Measurements from ENCODE around the gene HES3. TPM values are rescaled to one million over a fixed set of nuclear protein-coding genes. Genes with fewer than 3 reads are reported as not detected.

The HES3 gene
- total and polyA plus RNA-seq, 2 donors = not detected

- Histone ChIP-seq H3K4me1 (ENCODE audit: insufficient read depth) (no peaks in the 10 kb centered on the region), H3K36me3 (ENCODE audit: insufficient read depth) (no peaks in the 10 kb centered on the region), H3K4me3 (ENCODE audit: low read depth, low read length) (no peak overlapping the region), H3K27ac (ENCODE audit: low read depth) (no peak overlapping the region)
- DNase-seq (ENCODE audit: extremely low spot score) = no peak
- WGBS = 91% methylated on average over 8 of the region's 8 CpGs
These were observed 13.6 kb downstream of the HES3 start for GRCh38 chr1:6257541-6258069.

GRCh38 chr1:6258675-6259074, 14.7 kb downstream of the HES3 start:
- no peak for DNase-seq (ENCODE audit: extremely low spot score)

GRCh38 chr1:6259491-6260362, 15.7 kb downstream of the HES3 start:
- no peaks in the 10 kb centered on the region for H3K4me1 ChIP-seq (ENCODE audit: insufficient read depth)
- H3K27ac ChIP-seq (ENCODE audit: low read depth) = no peak overlapping the region
- peak overlapping the region; percentile 57 for H3K4me3 ChIP-seq (ENCODE audit: low read depth, low read length)
- WGBS = 10% methylated on average over 46 of the region's 46 CpGs
- no peak for DNase-seq (ENCODE audit: extremely low spot score)
- H3K36me3 ChIP-seq (ENCODE audit: insufficient read depth) = no peaks in the 10 kb centered on the region

More at GRCh38 chr1:6258675-6259074, 14.7 kb downstream of the HES3 start:
- H3K27ac ChIP-seq (ENCODE audit: low read depth) = no peak overlapping the region
- no peaks in the 10 kb centered on the region for H3K36me3 ChIP-seq (ENCODE audit: insufficient read depth)
- 77% methylated on average over 10 of the region's 10 CpGs for WGBS
- no peaks in the 10 kb centered on the region for H3K4me1 ChIP-seq (ENCODE audit: insufficient read depth)
- no peak overlapping the region for H3K4me3 ChIP-seq (ENCODE audit: low read depth, low read length)

- 1% methylated on average over 61 of the region's 61 CpGs for WGBS
- Histone ChIP-seq H3K4me3 (ENCODE audit: low read depth, low read length) (peak overlapping the region; percentile 57), H3K27ac (ENCODE audit: low read depth) (no peak overlapping the region), H3K4me1 (ENCODE audit: insufficient read depth) (no peaks in the 10 kb centered on the region), H3K36me3 (ENCODE audit: insufficient read depth) (no peaks in the 10 kb centered on the region)
- no peak for DNase-seq (ENCODE audit: extremely low spot score)
These were observed 16.5 kb downstream of the HES3 start for GRCh38 chr1:6260433-6260934.

GRCh38 chr1:6260961-6261614, 17.1 kb downstream of the HES3 start, which contains the start of gene GPR153:
GPR153 (minus strand) TSS chr1:6261098; CDS start chr1:6254905, 6,193 bp downstream.
- Histone ChIP-seq H3K4me3 (ENCODE audit: low read depth, low read length) (peak within 1 kb of the TSS; percentile 57), H3K4me1 (ENCODE audit: insufficient read depth) (no peaks in the 10 kb centered on the region), H3K36me3 (ENCODE audit: insufficient read depth) (no peaks in the 10 kb centered on the region), H3K27ac (ENCODE audit: low read depth) (peak within 1 kb of the TSS; percentile 29)
- 1% methylated on average over 78 of the region's 78 CpGs for WGBS
- DNase-seq (ENCODE audit: extremely low spot score) = no peak

GRCh38 chr1:6261615-6261995, 17.6 kb downstream of the HES3 start:
- Histone ChIP-seq H3K4me3 (ENCODE audit: low read depth, low read length) (no peak overlapping the region), H3K36me3 (ENCODE audit: insufficient read depth) (no peaks in the 10 kb centered on the region), H3K4me1 (ENCODE audit: insufficient read depth) (no peaks in the 10 kb centered on the region), H3K27ac (ENCODE audit: low read depth) (no peak overlapping the region)
- DNase-seq (ENCODE audit: extremely low spot score) = no peak
- 33% methylated on average over 15 of the region's 15 CpGs for WGBS

GRCh38 chr1:6262555-6263420, 18.8 kb downstream of the HES3 start:
- Histone ChIP-seq H3K4me1 (ENCODE audit: insufficient read depth) (no peaks in the 10 kb centered on the region), H3K4me3 (ENCODE audit: low read depth, low read length) (no peak overlapping the region), H3K27ac (ENCODE audit: low read depth) (peak overlapping the region; percentile 28), H3K36me3 (ENCODE audit: insufficient read depth) (no peaks in the 10 kb centered on the region)
- DNase-seq (ENCODE audit: extremely low spot score) = no peak
- 68% methylated on average over 25 of the region's 25 CpGs for WGBS

- no peak for DNase-seq (ENCODE audit: extremely low spot score)
- Histone ChIP-seq H3K36me3 (ENCODE audit: insufficient read depth) (no peaks in the 10 kb centered on the region), H3K27ac (ENCODE audit: low read depth) (no peak overlapping the region), H3K4me3 (ENCODE audit: low read depth, low read length) (no peak overlapping the region), H3K4me1 (ENCODE audit: insufficient read depth) (no peaks in the 10 kb centered on the region)
- 67% methylated on average over 7 of the region's 7 CpGs for WGBS
These were observed 19.7 kb downstream of the HES3 start for GRCh38 chr1:6263716-6264115.

- no peaks in the 10 kb centered on the region for H3K4me1 ChIP-seq (ENCODE audit: insufficient read depth)
- WGBS = 89% methylated on average over 15 of the region's 15 CpGs
- no peak for DNase-seq (ENCODE audit: extremely low spot score)
- H3K27ac ChIP-seq (ENCODE audit: low read depth) = no peak overlapping the region
- H3K36me3 ChIP-seq (ENCODE audit: insufficient read depth) = no peaks in the 10 kb centered on the region
- no peak overlapping the region for H3K4me3 ChIP-seq (ENCODE audit: low read depth, low read length)
These were observed 21.2 kb downstream of the HES3 start for GRCh38 chr1:6265151-6265550.

GRCh38 chr1:6266641-6267040, 22.7 kb downstream of the HES3 start:
- 77% methylated on average over 11 of the region's 11 CpGs for WGBS
- Histone ChIP-seq H3K36me3 (ENCODE audit: insufficient read depth) (no peaks in the 10 kb centered on the region), H3K4me1 (ENCODE audit: insufficient read depth) (no peaks in the 10 kb centered on the region), H3K4me3 (ENCODE audit: low read depth, low read length) (no peak overlapping the region), H3K27ac (ENCODE audit: low read depth) (no peak overlapping the region)
- no peak for DNase-seq (ENCODE audit: extremely low spot score)

- Histone ChIP-seq H3K4me3 (ENCODE audit: low read depth, low read length) (no peak overlapping the region), H3K4me1 (ENCODE audit: insufficient read depth) (no peaks in the 10 kb centered on the region), H3K36me3 (ENCODE audit: insufficient read depth) (no peaks in the 10 kb centered on the region), H3K27ac (ENCODE audit: low read depth) (no peak overlapping the region)
- DNase-seq (ENCODE audit: extremely low spot score) = no peak
- WGBS = 88% methylated on average over 12 of the region's 12 CpGs
These were observed 23.8 kb downstream of the HES3 start for GRCh38 chr1:6267686-6268322.

- Histone ChIP-seq H3K36me3 (ENCODE audit: insufficient read depth) (no peaks in the 10 kb centered on the region), H3K4me1 (ENCODE audit: insufficient read depth) (no peaks in the 10 kb centered on the region), H3K27ac (ENCODE audit: low read depth) (no peak overlapping the region), H3K4me3 (ENCODE audit: low read depth, low read length) (no peak overlapping the region)
- WGBS = 89% methylated on average over 21 of the region's 21 CpGs
- DNase-seq (ENCODE audit: extremely low spot score) = no peak
These were observed 24.4 kb downstream of the HES3 start for GRCh38 chr1:6268415-6268814.

GRCh38 chr1:6269296-6269695, 25.3 kb downstream of the HES3 start:
- H3K27ac ChIP-seq (ENCODE audit: low read depth) = no peak overlapping the region
- no peaks in the 10 kb centered on the region for H3K4me1 ChIP-seq (ENCODE audit: insufficient read depth)
- WGBS = 95% methylated on average over 14 of the region's 14 CpGs
- DNase-seq (ENCODE audit: extremely low spot score) = no peak
- H3K36me3 ChIP-seq (ENCODE audit: insufficient read depth) = no peaks in the 10 kb centered on the region
- H3K4me3 ChIP-seq (ENCODE audit: low read depth, low read length) = no peak overlapping the region

All from urinary bladder (tissue), 4 donors.